Kidney glomerular epithelial cell (primary cell): ENCODE data around the gene COG1.
"Not testable (repeated sequence)": the region's sequence is repeated elsewhere in the genome, so short reads cannot be mapped to it uniquely, and the experiment has no call there.

Source experiments
- DNase-seq: peaks from one replicate; lab custom pipeline; 2025; lab: John Stamatoyannopoulos, UW

COG1 gene, protein sequence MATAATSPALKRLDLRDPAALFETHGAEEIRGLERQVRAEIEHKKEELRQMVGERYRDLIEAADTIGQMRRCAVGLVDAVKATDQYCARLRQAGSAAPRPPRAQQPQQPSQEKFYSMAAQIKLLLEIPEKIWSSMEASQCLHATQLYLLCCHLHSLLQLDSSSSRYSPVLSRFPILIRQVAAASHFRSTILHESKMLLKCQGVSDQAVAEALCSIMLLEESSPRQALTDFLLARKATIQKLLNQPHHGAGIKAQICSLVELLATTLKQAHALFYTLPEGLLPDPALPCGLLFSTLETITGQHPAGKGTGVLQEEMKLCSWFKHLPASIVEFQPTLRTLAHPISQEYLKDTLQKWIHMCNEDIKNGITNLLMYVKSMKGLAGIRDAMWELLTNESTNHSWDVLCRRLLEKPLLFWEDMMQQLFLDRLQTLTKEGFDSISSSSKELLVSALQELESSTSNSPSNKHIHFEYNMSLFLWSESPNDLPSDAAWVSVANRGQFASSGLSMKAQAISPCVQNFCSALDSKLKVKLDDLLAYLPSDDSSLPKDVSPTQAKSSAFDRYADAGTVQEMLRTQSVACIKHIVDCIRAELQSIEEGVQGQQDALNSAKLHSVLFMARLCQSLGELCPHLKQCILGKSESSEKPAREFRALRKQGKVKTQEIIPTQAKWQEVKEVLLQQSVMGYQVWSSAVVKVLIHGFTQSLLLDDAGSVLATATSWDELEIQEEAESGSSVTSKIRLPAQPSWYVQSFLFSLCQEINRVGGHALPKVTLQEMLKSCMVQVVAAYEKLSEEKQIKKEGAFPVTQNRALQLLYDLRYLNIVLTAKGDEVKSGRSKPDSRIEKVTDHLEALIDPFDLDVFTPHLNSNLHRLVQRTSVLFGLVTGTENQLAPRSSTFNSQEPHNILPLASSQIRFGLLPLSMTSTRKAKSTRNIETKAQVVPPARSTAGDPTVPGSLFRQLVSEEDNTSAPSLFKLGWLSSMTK

DNA sequence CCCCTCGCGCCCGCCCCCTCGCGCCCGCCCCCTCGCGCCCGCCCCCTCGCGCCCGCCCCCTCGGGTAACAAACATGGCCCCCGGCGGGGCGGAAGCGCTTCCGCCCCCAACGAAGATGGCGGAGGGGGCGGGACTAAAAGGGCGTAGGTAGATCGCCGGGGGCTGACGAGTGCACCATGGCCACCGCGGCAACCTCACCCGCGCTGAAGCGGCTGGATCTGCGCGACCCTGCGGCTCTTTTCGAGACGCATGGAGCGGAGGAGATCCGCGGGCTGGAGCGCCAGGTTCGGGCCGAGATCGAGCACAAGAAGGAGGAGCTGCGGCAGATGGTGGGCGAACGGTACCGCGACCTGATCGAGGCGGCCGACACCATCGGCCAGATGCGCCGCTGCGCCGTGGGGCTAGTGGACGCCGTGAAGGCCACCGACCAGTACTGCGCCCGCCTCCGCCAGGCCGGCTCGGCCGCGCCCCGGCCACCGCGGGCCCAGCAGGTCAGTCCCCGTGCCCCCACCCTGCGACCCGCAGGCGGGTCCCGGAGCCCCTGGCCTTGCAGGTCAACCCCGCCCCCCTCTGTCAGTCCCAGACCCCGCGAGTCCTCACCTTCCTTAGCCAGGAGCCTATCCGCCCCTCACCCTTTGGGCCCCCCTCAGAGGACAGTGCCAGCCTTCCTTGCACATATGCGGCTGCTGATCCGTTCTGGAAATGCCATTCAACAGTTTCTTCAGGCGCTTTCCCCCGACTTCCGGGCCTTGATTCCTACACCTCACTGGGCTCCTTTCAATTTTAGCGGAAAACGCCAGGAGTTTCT is at the start of gene COG1:
TSS of gene COG1 (plus strand) at position 162 of the 808 bp plus-strand sequence. CDS start at position 177, 15 bp downstream.
- DNase-seq: peak; percentile 65

DNA sequence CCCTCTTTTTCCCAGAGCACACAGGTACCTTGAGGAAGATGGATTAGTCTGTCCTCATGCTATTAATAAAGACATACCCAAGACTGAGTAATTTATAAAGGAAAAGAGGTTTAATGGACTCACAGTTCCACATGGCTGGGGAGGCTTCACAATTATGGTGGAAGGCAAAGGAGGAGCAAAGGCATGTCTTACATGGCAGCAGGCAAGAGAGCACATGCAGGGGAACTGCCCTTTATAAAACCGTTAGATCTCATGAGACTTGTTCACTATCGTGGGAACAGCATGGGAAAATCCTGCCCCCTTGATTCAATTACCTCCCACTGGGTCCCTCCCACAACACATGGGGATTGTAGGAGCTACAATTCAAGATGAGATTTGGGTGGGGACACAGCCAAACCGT is 48.6 kb upstream of the COG1 start:
- DNase-seq: not testable (repeated sequence)

DNA sequence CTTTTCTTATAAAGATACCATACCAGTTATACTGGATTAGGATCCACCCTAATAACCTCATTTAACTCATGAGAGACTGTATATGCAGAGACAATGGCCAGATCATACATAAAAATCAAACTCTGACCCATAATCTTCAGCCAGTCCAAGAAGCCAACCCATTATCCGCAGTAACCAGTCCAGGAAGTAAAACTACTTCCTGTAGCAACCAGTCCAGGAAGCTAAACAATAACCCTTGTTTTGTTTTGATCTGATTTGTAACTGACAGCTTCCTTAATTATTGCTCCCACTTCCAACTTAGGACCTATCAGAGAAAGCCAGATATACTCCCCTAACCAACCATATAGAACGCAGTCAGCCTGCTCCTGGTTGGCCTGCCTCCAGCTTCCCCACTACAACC is 47.2 kb upstream of the COG1 start:
- no peak for DNase-seq

DNA sequence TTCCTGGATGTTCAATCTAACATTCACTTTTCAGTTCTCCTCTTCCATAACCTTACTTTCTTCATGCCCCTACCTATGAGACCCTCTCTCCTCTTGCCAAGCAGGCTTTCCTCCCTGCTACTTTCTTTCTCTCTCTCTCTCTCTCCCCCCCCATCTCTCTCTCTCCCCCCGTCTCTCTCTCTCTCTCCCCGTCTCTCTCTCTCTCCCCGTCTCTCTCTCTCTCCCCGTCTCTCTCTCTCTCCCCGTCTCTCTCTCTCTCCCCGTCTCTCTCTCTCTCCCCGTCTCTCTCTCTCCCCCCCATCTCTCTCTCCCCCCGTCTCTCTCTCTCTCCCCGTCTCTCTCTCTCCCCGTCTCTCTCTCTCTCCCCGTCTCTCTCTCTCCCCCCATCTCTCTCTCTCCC is 45.1 kb upstream of the COG1 start:
- DNase-seq: not testable (repeated sequence)

DNA sequence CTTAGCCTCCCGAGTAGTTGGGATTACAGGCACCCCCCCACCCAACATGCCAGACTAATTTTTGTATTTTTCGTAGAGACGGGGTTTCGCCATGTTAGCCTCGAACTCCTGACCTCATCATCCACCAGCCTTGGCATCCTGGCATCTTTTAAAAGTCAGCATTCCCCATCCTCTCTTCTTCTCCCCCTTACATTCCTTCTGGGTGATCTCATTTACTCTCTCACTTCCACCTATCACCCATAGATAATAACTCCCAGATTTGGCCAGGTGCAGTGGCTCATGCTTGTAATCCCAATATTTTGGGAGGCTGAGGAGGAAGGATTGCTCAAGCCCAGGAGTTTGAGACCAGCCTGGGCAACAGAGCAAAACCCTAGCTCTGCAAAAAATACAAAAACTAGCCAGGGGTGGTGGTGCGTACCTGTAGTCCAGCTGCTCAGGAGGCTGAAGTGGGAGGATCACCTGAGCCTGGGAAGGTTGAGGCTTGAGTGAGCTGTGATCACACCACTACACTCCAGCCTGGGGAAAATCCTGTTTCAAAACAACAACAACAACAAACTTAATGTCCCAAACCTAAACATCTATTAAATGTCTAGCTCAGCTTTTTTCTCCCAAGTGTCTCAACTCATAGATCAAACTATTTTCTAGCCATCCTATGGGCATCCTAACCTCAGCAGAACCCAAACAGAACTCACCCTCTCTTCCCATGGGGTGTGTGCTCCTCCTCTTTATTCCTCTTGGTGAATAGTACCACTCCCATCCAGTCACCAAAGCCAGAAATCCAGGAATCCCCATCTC is 44.1 kb upstream of the COG1 start:
- no peak for DNase-seq

DNA sequence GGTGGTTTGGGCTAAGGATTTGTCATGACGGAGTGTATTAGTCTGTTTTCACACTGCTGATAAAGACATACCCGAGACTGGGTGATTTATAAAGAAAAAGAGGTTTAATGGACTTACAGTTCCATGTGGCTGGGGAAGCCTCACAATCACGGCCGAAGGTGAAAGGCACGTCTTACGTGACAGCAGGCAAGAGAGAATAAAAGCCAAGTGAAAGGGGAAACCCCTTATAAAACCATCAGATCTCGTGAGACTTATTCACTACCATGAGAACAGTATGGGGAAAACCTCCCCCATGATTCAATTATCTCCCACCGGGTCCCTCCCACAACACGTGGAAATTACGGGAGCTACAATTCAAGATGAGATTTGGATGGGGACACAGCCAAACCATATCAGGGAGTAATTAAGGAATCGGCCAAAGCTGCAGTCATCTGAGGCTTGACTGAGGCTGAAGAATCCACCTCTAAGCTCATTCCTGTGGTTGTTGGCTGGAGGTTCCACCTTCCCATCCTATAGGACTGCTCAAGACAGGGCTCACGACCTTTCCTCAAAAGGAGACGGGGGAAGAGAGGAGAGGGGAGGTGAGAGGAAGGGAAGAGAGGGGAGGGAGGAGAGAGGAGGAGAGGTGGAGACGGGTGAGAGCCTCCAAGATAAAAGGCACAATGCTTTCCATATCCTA is 42.1 kb upstream of the COG1 start:
- DNase-seq: not testable (repeated sequence)

DNA sequence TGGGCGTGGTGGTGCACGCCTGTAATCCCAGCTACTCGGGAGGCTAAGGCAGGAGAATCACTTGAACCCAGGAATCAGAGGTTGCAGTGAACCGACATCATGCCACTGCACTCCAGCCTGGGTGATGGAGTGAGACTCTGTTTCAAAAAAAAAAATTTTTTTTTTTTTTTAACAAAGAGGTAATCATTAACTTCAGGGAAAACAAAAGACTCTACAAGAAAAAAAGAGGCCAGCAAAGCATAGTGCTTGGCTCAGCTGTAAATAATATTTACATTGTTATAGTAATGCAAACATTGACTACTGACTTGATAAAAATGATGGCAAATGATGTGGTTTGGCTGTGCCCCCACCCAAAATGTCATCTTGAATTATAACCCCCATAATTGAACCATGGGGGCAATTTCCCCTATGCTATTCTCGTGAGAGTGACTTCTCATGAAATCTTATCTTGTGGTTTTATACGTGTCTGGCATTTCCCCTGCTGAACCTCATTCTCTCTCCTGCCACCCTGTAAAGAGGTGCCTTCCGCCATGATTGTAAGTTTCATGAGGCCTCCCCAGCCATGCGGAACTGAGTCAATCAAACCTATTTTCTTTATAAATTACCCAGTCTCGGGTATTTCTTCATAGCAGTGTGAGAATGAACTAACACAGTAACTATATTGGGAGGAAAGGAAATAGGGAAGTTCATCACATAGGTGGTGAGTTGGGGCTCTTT is 40.8 kb upstream of the COG1 start:
- DNase-seq: peak; percentile 41

DNA sequence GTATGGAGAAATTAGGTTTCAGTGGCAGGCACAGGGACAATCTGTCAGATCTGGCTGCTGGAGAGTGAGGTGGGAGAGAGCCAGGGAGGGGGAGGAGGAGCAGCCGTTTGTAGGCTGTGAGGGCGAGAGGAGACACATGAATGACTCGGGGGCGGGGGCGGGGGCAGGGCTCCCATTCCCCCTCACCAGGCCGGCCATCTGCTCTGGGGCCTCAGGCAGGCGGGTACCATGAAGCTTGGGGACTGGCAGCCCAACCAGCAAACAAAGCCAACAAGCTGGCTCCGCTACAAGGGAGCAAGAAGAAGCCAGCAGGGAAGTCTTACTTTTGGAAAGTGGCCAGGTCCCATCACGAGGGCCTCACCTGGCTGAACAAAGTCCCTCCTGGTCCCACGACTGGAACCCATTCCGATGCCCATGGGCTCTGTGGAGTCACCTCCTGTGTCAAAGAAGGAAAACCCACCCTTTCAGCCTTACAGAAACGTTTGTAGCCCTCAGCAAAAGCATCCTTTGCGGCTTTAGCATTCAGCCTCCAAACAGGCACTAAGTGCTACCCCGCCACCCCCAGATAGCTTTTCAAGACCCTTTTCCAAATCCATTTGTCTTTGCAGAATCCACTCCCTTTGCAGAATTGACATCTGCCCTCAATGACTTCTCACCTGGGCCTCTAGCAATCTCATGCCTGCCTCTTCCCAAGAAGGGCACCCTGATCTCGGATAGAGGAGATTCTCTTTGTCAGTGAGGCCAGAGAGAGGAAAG is 37.3 kb upstream of the COG1 start:
- no peak for DNase-seq

DNA sequence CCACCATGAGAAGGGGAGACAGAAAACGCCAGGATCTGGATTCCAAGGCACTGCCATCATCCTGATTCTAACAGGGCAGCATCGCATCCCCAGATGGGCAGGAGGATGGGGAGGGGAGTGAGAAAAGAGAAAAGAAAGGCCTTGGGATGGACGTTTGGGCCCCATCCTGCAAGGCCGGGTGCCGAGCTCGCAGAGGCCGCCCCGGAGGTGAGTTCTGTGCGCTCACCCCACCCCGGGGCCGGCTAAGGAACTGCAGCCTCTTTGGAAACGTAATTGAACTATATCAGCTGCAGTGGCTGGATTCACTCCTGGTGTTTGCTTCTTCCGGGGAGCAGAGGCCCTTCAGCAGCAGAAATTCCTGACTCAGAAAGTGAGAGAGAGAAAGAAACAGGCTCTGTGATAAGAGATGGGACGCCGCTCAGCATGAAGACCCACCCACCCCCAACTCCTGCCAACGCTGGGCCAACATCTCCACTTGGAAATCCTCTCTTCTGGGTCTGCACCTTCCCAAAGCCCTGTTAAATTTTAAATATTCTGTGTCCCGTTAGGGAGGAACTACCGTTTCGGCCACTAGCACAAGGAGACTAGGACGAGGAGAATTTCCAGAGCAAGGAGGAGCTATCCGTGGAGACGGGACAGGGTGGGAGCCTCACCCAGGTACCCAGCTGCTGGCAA is 36.6 kb upstream of the COG1 start:
- peak; percentile 58 for DNase-seq

DNA sequence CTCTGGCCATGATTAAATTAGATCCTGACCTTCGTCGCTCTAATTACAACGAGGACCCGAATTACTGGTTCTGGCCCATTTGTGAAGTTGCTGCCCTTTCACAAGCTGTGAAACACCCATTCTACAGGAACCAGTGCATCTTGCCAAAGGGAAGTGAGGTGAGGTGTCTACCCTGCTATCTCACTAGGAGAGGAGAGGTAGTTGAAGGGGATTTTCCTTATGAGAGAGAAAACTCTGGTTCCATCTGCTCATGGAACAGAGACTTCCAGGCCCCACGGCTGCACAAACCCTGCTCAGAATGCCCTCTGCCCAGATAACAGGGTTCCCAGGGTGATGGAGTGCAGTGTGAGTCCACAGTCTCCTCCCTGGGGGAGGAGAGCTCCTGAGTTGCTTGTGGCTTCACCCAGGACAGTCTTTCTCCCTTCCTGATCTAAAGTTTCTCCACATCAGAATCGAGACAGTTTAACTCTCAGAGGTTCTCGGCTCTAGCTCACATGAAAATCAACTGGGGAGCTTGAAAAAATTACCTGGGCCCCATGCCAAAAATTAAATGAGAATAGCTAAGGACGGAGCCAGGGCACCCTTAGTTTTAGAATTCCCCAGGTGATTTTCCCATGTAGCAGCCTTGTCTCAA is 35.9 kb upstream of the COG1 start:
- DNase-seq: no peak

DNA sequence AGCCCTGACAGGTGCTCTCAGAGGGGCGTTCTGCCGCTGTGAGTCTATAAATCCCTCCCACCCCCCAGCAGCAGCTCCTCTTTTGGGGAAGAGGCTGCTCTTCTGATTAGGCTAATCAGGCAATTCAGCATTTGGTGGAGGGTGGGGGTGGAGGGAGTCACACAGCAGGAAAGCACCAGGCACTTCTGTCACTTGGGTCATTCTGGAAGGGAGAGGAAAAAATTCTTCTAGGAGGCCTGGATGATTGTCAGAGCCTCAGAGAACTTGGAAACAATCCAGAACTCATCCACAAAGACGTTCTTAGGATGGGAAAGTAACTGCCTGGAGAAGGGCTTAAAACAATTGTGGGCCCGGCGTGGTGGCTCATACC is 35.3 kb upstream of the COG1 start:
- DNase-seq: no peak

DNA sequence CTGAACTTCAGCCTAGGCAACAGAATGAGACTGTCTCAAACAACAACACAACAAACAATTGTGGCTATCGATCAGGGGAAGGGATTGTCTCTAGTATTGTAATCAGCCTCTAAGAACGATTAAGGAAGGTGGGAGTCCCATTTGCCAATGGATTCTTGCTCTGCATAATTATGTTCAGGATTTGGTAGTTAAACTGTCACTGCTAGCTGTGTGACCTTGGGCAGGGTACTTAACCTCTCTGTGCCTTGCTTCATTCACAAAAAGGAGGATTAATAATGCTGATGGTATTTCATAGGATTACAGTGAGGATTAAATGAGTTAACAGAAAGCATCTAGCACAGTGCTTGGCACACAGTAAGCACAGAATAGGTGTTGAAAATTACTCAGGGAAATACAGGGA is 34.7 kb upstream of the COG1 start:
- DNase-seq: no peak

DNA sequence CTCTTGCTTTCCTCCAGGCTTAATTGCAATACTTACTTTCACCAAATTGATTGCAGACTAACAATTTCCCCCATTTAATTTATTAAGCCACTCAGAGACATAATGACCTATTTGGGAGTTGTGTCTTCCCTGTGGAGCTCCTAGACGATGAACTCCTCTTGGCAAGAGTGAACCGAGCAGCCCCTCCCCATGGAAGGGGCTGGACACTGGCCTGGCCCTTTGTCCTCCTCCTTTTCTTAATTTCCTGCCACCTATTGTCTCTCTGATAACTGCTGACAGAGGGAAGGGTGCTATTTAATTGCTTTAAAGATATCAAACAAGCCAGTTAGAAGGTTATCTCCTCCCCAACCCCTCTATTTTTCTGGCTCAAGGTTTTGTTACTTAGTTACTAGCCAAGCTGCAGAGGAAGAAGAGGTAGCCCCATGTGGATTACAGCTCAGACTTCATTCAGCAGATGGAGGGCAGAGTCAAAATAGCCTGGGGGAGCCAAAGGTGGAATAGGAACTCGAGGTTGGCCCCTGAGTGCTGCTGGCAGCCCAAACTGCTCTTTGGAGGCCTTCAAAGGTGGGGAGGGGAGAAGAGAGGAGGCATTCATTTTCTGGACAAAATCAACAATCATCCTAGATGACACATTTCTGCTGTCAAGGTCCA is 31.8 kb upstream of the COG1 start:
- no peak for DNase-seq

DNA sequence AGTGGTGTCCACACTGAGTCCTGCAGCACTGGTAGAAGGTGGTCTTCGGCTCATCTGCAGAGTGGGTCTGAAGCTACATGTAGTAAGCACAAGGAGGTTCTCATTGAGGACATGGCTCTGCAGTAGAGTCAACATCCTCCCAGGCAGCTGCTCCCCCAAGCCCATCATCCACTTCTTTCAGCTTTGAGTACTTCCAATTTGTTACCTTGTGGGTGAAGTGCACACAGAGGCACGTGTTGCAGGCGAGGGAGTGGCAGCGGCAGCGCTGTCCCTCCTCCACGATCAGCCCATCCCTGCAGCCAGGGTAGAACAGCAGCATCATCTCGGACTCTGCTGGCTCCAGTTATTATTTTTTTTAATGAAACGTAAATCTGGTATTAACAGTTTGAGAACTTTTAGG is 29.8 kb upstream of the COG1 start:
- DNase-seq: no peak

DNA sequence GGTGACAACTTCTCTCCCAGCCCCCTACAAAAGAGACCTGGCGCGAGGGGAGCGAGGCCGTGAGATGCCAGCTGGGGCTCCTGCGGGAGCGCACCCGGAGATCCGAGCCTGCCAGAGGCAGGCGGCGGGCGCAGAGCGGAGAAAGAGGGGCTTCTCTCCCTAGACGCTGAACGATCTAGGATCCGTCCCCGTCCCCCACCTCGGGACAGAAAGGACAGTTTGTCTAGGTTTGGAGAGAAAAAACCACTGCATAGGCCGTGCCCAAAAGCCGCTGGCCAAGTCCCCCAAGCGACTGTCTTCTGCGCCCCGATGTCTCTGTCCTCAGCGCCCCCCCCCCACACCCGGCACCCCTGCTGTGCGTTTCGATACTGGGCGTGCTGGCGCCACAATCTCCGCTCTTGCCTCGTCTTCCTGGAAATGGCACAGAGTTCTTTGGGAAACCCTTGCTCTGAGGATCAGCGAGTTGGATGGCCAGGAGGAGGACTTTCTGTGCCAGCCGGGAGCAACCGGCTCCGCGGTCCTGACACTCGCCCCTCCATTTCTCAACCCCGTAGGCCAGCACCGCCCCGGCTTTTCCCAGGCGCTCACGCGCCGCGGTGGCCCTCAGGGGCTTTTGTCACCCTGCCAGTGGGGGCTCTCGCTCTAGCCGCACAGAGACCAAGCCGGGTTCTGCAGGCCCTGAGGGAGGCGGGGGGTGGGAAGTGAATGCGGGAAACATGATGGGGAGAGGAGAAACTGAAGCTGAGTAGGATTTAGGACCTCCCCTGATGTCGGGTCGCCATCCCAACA is 27.0 kb upstream of the COG1 start:
- DNase-seq: no peak

DNA sequence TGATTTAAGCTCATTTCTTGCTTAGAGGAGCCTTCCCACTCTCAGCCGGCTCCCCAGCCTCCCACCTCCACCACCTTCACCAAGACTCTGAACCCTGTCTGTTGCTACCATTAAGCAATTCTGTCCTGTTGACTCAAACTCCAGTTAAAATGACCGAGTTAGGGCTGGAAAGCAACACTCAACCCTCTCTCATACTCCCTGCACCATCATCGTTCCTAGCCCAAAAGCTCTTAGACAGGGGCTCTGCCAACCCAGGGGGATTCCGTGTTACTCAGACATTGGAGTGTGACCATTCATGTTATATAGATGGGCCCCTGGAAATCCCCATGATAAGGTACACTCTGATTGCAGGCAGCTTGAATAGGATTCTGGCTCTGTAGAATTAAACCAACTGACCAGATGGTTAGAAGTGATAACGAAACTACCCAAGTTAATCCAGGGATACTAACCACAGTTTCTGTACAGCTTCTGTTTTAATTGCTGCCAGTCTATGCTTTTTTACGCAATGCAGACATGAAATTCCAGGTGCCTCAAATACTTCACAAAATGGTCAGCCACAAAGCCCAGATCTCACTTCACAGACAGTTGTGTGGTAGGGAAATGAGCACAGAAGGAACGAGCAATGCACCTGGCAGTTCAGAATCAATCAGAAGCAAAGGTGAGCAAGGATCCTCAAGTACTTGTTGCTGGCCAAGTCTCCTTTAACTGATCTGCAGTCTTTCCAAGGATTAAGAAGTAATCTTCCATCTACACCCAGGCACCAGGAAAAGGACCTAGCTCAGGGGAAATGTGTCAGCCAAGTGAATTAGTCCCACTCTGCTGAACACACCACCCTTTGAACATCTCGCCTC is 25.9 kb upstream of the COG1 start:
- no peak for DNase-seq
